ENCODE results near the gene FOXI1. TPM values are rescaled to one million over a fixed set of nuclear protein-coding genes. Genes with fewer than 3 reads are reported as not detected.
A peak's percentile ranks its signal among the peaks of the same experiment; 100 is the strongest.

The FOXI1 gene
- total RNA-seq, 1 donor from 2014 or later: not detected

GRCh38 chr5:170143710-170144109 lies 38.0 kb downstream of the FOXI1 start:
- Mint-ChIP-seq H3K4me1 (ENCODE audit: unreplicated experiment) (no peaks in the 10 kb centered on the region), H3K36me3 (no peaks in the 10 kb centered on the region), H3K9me3 (no peaks in the 10 kb centered on the region), H3K4me3 (no peak overlapping the region), H3K27ac (no peak overlapping the region), H3K27me3 (peaks cover 8% of the 10 kb centered on the region)
- DNase-seq (ENCODE audit: extremely low spot score, unreplicated experiment): peak; percentile 40
- no peak for TF ChIP-seq CTCF (conservative IDR thresholded peaks at IDR 0.05)

GRCh38 chr5:170144286-170145023 lies 38.8 kb downstream of the FOXI1 start:
- Mint-ChIP-seq H3K27me3 (peaks cover 11% of the 10 kb centered on the region), H3K4me1 (ENCODE audit: unreplicated experiment) (no peaks in the 10 kb centered on the region), H3K27ac (no peak overlapping the region), H3K4me3 (no peak overlapping the region), H3K36me3 (no peaks in the 10 kb centered on the region), H3K9me3 (no peaks in the 10 kb centered on the region)
- DNase-seq (ENCODE audit: extremely low spot score, unreplicated experiment): peak; percentile 45
- TF ChIP-seq CTCF (conservative IDR thresholded peaks at IDR 0.05): no peak

GRCh38 chr5:170145462-170145861 lies 39.8 kb downstream of the FOXI1 start:
- Mint-ChIP-seq H3K27ac (no peak overlapping the region), H3K36me3 (no peaks in the 10 kb centered on the region), H3K27me3 (peaks cover 11% of the 10 kb centered on the region), H3K4me1 (ENCODE audit: unreplicated experiment) (no peaks in the 10 kb centered on the region), H3K9me3 (no peaks in the 10 kb centered on the region), H3K4me3 (no peak overlapping the region)
- DNase-seq (ENCODE audit: extremely low spot score, unreplicated experiment): peak; percentile 24
- no peak for TF ChIP-seq CTCF (conservative IDR thresholded peaks at IDR 0.05)

- peak; percentile 50 for DNase-seq (ENCODE audit: extremely low spot score, unreplicated experiment)
- no peak overlapping the region for H3K4me3 Mint-ChIP-seq
- H3K27me3 Mint-ChIP-seq: peaks cover 11% of the 10 kb centered on the region
- H3K4me1 Mint-ChIP-seq (ENCODE audit: unreplicated experiment): no peaks in the 10 kb centered on the region
- no peak for TF ChIP-seq CTCF (conservative IDR thresholded peaks at IDR 0.05)
- H3K27ac Mint-ChIP-seq: no peak overlapping the region
- no peaks in the 10 kb centered on the region for H3K36me3 Mint-ChIP-seq
- H3K9me3 Mint-ChIP-seq: no peaks in the 10 kb centered on the region
These were observed 41.5 kb downstream of the FOXI1 start for GRCh38 chr5:170147051-170147752.

GRCh38 chr5:170147753-170148264 lies 42.1 kb downstream of the FOXI1 start:
- Mint-ChIP-seq H3K36me3 (no peaks in the 10 kb centered on the region), H3K4me1 (ENCODE audit: unreplicated experiment) (no peaks in the 10 kb centered on the region), H3K27me3 (peaks cover 11% of the 10 kb centered on the region), H3K27ac (no peak overlapping the region), H3K4me3 (no peak overlapping the region), H3K9me3 (no peaks in the 10 kb centered on the region)
- TF ChIP-seq CTCF (conservative IDR thresholded peaks at IDR 0.05): no peak
- DNase-seq (ENCODE audit: extremely low spot score, unreplicated experiment): no peak

All from type B pancreatic cell (in vitro differentiated cells).